ENCODE data around the gene AKT3.

DNA sequence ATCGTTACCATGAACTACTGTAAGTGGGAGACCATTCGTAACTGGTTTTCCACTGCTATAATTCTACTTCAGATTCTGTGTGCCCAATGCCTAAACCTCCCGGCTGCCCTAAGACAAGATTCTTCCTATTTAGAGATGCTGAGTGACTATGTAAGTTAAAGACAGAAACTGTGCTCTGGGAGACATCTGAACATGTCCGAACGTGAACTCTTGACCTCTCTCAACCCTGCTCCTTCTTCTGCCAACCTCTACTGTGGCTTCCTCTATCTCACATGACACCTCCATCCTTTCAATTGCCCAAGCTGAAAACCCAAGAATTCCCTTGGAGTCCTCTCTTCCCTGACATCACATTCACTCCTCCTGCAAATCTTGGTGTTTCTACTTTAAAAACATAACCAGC is 182.9 kb downstream of the AKT3 start:
- TF ChIP-seq, protein P1, sequence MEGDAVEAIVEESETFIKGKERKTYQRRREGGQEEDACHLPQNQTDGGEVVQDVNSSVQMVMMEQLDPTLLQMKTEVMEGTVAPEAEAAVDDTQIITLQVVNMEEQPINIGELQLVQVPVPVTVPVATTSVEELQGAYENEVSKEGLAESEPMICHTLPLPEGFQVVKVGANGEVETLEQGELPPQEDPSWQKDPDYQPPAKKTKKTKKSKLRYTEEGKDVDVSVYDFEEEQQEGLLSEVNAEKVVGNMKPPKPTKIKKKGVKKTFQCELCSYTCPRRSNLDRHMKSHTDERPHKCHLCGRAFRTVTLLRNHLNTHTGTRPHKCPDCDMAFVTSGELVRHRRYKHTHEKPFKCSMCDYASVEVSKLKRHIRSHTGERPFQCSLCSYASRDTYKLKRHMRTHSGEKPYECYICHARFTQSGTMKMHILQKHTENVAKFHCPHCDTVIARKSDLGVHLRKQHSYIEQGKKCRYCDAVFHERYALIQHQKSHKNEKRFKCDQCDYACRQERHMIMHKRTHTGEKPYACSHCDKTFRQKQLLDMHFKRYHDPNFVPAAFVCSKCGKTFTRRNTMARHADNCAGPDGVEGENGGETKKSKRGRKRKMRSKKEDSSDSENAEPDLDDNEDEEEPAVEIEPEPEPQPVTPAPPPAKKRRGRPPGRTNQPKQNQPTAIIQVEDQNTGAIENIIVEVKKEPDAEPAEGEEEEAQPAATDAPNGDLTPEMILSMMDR (conservative IDR thresholded peaks at IDR 0.05; ENCODE audit: low read length) = no peak
- TF ChIP-seq EZH2phosphoT487 (IDR thresholded peaks at IDR 0.05; ENCODE audit: borderline replicate concordance) = no peak
